H9 (cell line): ENCODE measurements around the gene BAIAP2L1. TPM values are rescaled to one million over a fixed set of nuclear protein-coding genes. Genes with fewer than 3 reads are reported as not detected.

Experiments
- DNase-seq: peaks from one replicate; pipeline ENCODE4 v3.0.0-alpha.2; 2017
- H2AFZ ChIP-seq: one replicate; pipeline ENCODE4 v1.6.1; 2013; ENCODE audit warnings: mild to moderate bottlenecking, low read length, control low read depth, moderate library complexity
- H2AK5ac ChIP-seq: 2 replicates; pipeline ENCODE4 v1.6.1; 2013; ENCODE audit warnings: low read length, control low read depth, mixed read lengths; ENCODE audit not compliant: insufficient read length
- H2BK120ac ChIP-seq: one replicate; pipeline ENCODE4 v1.6.1; 2013; ENCODE audit warnings: low read depth, mild to moderate bottlenecking, low read length, control low read depth, inconsistent platforms; ENCODE audit not compliant: poor library complexity, severe bottlenecking
- H2BK12ac ChIP-seq: 2 replicates; pipeline ENCODE4 v1.6.1; 2013; ENCODE audit warnings: low read length, control low read depth, mixed read lengths, low read depth; ENCODE audit not compliant: insufficient read length
- H2BK15ac ChIP-seq: 2 replicates; pipeline ENCODE4 v1.6.1; 2013; ENCODE audit warnings: low read depth, low read length, control low read depth
- H2BK20ac ChIP-seq: one replicate; pipeline ENCODE4 v1.6.1; 2013; ENCODE audit warnings: low read depth, mild to moderate bottlenecking, low read length, control low read depth, inconsistent platforms; ENCODE audit not compliant: poor library complexity, severe bottlenecking
- H2BK5ac ChIP-seq: 2 replicates; pipeline ENCODE4 v1.6.1; 2013; ENCODE audit warnings: low read length, control low read depth, mixed read lengths; ENCODE audit not compliant: insufficient read length
- H3K14ac ChIP-seq: 2 replicates; pipeline ENCODE4 v1.6.1; 2013; ENCODE audit warnings: low read length, control low read depth; ENCODE audit not compliant: insufficient read depth
- H3K18ac ChIP-seq: 2 replicates; pipeline ENCODE4 v1.6.1; 2013; ENCODE audit warnings: low read depth, mild to moderate bottlenecking, mixed read lengths, low read length, control low read depth; ENCODE audit not compliant: insufficient read length
- H3K23ac ChIP-seq: 2 replicates; pipeline ENCODE4 v1.6.1; 2013; ENCODE audit warnings: low read length, control low read depth, mixed read lengths, low read depth; ENCODE audit not compliant: insufficient read length
- H3K23me2 ChIP-seq: 2 replicates; pipeline ENCODE4 v1.6.1; 2013; ENCODE audit warnings: low read depth, mild to moderate bottlenecking, mixed read lengths, low read length, control low read depth; ENCODE audit not compliant: insufficient read length, poor library complexity, severe bottlenecking
- H3K27ac ChIP-seq: 2 replicates; pipeline ENCODE4 v1.5.1; 2013; ENCODE audit warnings: low read length, control low read depth, mixed read lengths, low read depth; ENCODE audit not compliant: insufficient read length
- H3K27me3 ChIP-seq: 2 replicates; pipeline ENCODE4 v1.6.1; 2013; ENCODE audit warnings: low read length, control low read depth, inconsistent platforms; ENCODE audit not compliant: insufficient read depth
- H3K4ac ChIP-seq: 2 replicates; pipeline ENCODE4 v1.6.1; 2013; ENCODE audit warnings: low read depth, mild to moderate bottlenecking, control low read depth, inconsistent platforms, low read length, moderate library complexity
- H3K4me1 ChIP-seq: 2 replicates; pipeline ENCODE4 v1.6.1; 2013; ENCODE audit warnings: low read length, control low read depth, inconsistent platforms; ENCODE audit not compliant: insufficient read depth
- H3K4me2 ChIP-seq: 2 replicates; pipeline ENCODE4 v1.6.1; 2013; ENCODE audit warnings: low read length, control low read depth, mixed read lengths; ENCODE audit not compliant: insufficient read length, insufficient read depth
- H3K56ac ChIP-seq: 2 replicates; pipeline ENCODE4 v1.6.1; 2013; ENCODE audit warnings: low read depth, mild to moderate bottlenecking, mixed read lengths, low read length, control low read depth; ENCODE audit not compliant: insufficient read length
- H3K79me1 ChIP-seq: 2 replicates; pipeline ENCODE4 v1.6.1; 2013; ENCODE audit warnings: low read depth, mild to moderate bottlenecking, moderate library complexity, low read length, control low read depth, inconsistent platforms; ENCODE audit not compliant: insufficient read depth, poor library complexity, severe bottlenecking
- H3K79me2 ChIP-seq: 2 replicates; pipeline ENCODE4 v1.6.1; 2013; ENCODE audit warnings: low read length, control low read depth, inconsistent platforms; ENCODE audit not compliant: insufficient read depth
- H3K9ac ChIP-seq: 2 replicates; pipeline ENCODE4 v1.6.1; 2013; ENCODE audit warnings: low read length, control low read depth, mixed read lengths; ENCODE audit not compliant: insufficient read length; ENCODE audit errors: extremely low read depth
- H3K9me3 ChIP-seq: one replicate; pipeline ENCODE4 v1.6.1; 2013; ENCODE audit warnings: low read depth, low read length, inconsistent platforms; ENCODE audit not compliant: control insufficient read depth
- H3T11ph ChIP-seq: one replicate; pipeline ENCODE4 v1.6.1; 2013; ENCODE audit warnings: mild to moderate bottlenecking, low read length, control low read depth, inconsistent platforms
- H4K20me1 ChIP-seq: one replicate; pipeline ENCODE4 v1.6.1; 2013; ENCODE audit not compliant: control insufficient read depth, insufficient read length, insufficient read depth
- H4K5ac ChIP-seq: 2 replicates; pipeline ENCODE4 v1.6.1; 2013; ENCODE audit warnings: low read depth, mild to moderate bottlenecking, mixed read lengths, low read length, control low read depth; ENCODE audit not compliant: insufficient read length
- H4K8ac ChIP-seq: replicated peaks from 2 replicates; pipeline ENCODE4 v1.6.1; 2013; ENCODE audit warnings: low read length, control low read depth, mixed read lengths, low read depth; ENCODE audit not compliant: insufficient read length
- H4K91ac ChIP-seq: 2 replicates; pipeline ENCODE4 v1.6.1; 2013; ENCODE audit warnings: low read depth, mild to moderate bottlenecking, moderate library complexity, mixed read lengths, low read length, control low read depth; ENCODE audit not compliant: insufficient read length
- H3K27ac Mint-ChIP-seq, 3 experiments: 2 replicates in 2 of 3; 3 replicates in 1 of 3; pipeline ENCODE4 v1.8.0; 2020 to 2021; ENCODE audit warnings: mixed read lengths in 3 of 3, mild to moderate bottlenecking in 1 of 3, moderate library complexity in 1 of 3
- H3K27me3 Mint-ChIP-seq: 2 replicates; pipeline ENCODE4 v1.8.0; 2021; ENCODE audit warnings: low read depth, mild to moderate bottlenecking, moderate library complexity, mixed read lengths
- H3K36me3 Mint-ChIP-seq, 3 experiments: 2 replicates in 2 of 3; 3 replicates in 1 of 3; pipeline ENCODE4 v1.8.0; 2020 to 2021; ENCODE audit warnings: low read depth in 3 of 3, mixed read lengths in 3 of 3; ENCODE audit not compliant: insufficient read depth in 1 of 3
- H3K4me1 Mint-ChIP-seq, 2 experiments: 2 replicates each; pipeline ENCODE4 v1.8.0; 2020; ENCODE audit warnings: mixed read lengths in 2 of 2
- H3K4me3 Mint-ChIP-seq, 2 experiments: 2 replicates in 1 of 2; 3 replicates in 1 of 2; pipeline ENCODE4 v1.8.0; 2020 to 2021; ENCODE audit warnings: mild to moderate bottlenecking in 2 of 2, mixed read lengths in 2 of 2, moderate library complexity in 1 of 2
- H3K9me3 Mint-ChIP-seq, 2 experiments: 2 replicates in 1 of 2; 3 replicates in 1 of 2; pipeline ENCODE4 v1.8.0; 2020; ENCODE audit warnings: mild to moderate bottlenecking in 2 of 2, mixed read lengths in 2 of 2, moderate library complexity in 1 of 2
- CTCF ChIP-seq: fragments of 200-600 bp; sonication (generic); conservative IDR thresholded peaks from 3 replicates; pipeline ENCODE4 v1.8.0; 2021; ENCODE audit warnings: antibody characterized with exemption, mild to moderate bottlenecking
- WGBS: extraction: QIAGEN DNeasy Blood & Tissue Kit; methylation state at CpG from one replicate; pipeline ENCODE4 v1.1.7; 2013; ENCODE audit warnings: missing lambda C conversion rate, low lambda C conversion rate, mixed read lengths; ENCODE audit not compliant: insufficient read length; ENCODE audit errors: extremely low coverage; 5-methylcytosine and 5-hydroxymethylcytosine counted together
- total RNA-seq: library from RNA; stranded (reverse); gene quantifications from 2 replicates; pipeline ENCODE4 v1.2.1, GENCODE V29; 2021

Gene BAIAP2L1
- total RNA-seq, 1 experiment from 2014 or later = 25.9 TPM

DNA sequence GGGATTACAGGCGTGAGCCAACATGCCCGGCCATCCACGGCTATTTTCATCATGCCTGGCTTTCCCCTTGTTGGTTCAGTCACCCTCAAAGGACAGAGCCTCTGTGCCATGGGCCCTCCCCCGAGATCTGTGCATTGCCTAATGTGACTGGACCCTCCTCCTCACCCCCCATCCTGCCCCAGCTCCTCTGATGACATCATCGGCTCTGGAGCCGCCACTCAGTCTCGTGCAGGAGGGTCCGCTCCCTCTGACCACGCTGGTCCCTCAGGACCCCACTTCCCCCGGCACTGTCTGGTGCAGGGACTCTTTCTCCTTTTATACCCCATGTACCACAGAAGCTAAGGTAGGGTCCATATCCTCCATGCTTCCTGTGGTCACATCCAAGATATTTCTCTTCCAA lies 33.2 kb upstream of the BAIAP2L1 start:
- no peak overlapping the region for H2BK120ac ChIP-seq
- H4K91ac ChIP-seq = no peak overlapping the region
- no peaks in the 10 kb centered on the region for H3K27me3 ChIP-seq
- no peak overlapping the region for H3K18ac ChIP-seq
- Mint-ChIP-seq H3K27me3 (peaks cover 3% of the 10 kb centered on the region), H3K9me3 (peaks cover 5 to 6% of the 10 kb centered on the region in 2 experiments; a peak in 2 of 5 replicates), H3K36me3 (no peaks in the 10 kb centered on the region), H3K4me1 (no peaks in the 10 kb centered on the region), H3K4me3 (no peak overlapping the region), H3K27ac (no peak overlapping the region; a peak in 1 of 7 replicates)
- no peak overlapping the region for H3T11ph ChIP-seq
- no peak overlapping the region for H3K23ac ChIP-seq
- no peak overlapping the region for H3K56ac ChIP-seq
- no peak overlapping the region for H2BK5ac ChIP-seq
- no peak overlapping the region for H3K14ac ChIP-seq
- no peak for TF ChIP-seq CTCF
- H3K9ac ChIP-seq = no peak overlapping the region
- H2BK15ac ChIP-seq = no peak overlapping the region
- H4K8ac ChIP-seq = no peak overlapping the region
- no peaks in the 10 kb centered on the region for H3K23me2 ChIP-seq
- DNase-seq = no peak
- H4K5ac ChIP-seq = no peak overlapping the region
- no peak overlapping the region for H2BK20ac ChIP-seq
- no peaks in the 10 kb centered on the region for H3K9me3 ChIP-seq
- no CpG with 5 or more reads among the region's 10 CpGs for WGBS
- H2AK5ac ChIP-seq = no peak overlapping the region
- H3K4me2 ChIP-seq = no peak overlapping the region
- H3K4me1 ChIP-seq = no peaks in the 10 kb centered on the region
- no peak overlapping the region for H3K27ac ChIP-seq
- H3K4ac ChIP-seq = no peak overlapping the region
- no peak overlapping the region for H2BK12ac ChIP-seq
- H2AFZ ChIP-seq = no peak overlapping the region
- no peaks in the 10 kb centered on the region for H4K20me1 ChIP-seq
- no peaks in the 10 kb centered on the region for H3K79me1 ChIP-seq
- no peaks in the 10 kb centered on the region for H3K79me2 ChIP-seq
